GM10266 (cell line): ENCODE results near the gene ZNF530.
A peak's percentile ranks its signal among the peaks of the same experiment; 100 is the strongest.

ENCODE experiments used
- DNase-seq: peaks from one replicate; pipeline ENCODE4 v3.0.0; 2012; ENCODE audit errors: extremely low spot score
- TF ChIP-seq, protein P1 (sequence below): IDR thresholded peaks from 2 replicates; pipeline ENCODE4 v1.5.1; 2012; ENCODE audit warnings: mild to moderate bottlenecking, low read depth; ENCODE audit not compliant: control insufficient read depth, insufficient read depth; ENCODE audit errors: missing control alignments

The ZNF530 gene

GRCh38 chr19:57583104-57583520, 16.6 kb upstream of the ZNF530 start:
- no peak for DNase-seq
- TF ChIP-seq, protein P1, sequence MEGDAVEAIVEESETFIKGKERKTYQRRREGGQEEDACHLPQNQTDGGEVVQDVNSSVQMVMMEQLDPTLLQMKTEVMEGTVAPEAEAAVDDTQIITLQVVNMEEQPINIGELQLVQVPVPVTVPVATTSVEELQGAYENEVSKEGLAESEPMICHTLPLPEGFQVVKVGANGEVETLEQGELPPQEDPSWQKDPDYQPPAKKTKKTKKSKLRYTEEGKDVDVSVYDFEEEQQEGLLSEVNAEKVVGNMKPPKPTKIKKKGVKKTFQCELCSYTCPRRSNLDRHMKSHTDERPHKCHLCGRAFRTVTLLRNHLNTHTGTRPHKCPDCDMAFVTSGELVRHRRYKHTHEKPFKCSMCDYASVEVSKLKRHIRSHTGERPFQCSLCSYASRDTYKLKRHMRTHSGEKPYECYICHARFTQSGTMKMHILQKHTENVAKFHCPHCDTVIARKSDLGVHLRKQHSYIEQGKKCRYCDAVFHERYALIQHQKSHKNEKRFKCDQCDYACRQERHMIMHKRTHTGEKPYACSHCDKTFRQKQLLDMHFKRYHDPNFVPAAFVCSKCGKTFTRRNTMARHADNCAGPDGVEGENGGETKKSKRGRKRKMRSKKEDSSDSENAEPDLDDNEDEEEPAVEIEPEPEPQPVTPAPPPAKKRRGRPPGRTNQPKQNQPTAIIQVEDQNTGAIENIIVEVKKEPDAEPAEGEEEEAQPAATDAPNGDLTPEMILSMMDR = no peak

- peak; percentile 94 for DNase-seq
Measured at GRCh38 chr19:57583521-57584416, 15.9 kb upstream of the ZNF530 start, which contains the start of gene ZIK1. TSS of gene ZIK1 (plus strand) at chr19:57584145. CDS start at chr19:57584357, 212 bp downstream.

DNA sequence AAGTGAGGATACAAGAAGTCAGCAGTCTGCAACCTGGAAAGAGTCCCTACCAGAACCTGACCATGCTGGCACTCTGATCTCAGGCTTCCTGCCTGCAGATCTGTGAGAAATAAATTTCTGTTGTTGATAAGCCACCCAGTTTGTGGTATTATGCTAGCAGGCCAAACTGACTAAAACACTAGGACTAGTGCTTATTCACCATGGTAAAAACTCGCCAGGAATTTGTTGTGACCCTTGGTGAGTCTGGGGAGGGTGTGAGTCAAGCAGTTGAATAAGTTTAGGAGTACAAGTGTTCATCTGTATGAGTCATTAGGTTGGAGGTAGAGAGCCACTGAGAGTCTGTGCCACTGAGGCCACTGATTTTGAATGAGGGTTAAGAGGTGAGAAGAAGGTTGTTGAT, 12.2 kb upstream of the ZNF530 start:
- TF ChIP-seq, protein P1 = no peak
- no peak for DNase-seq

More at GRCh38 chr19:57583521-57584416, 15.9 kb upstream of the ZNF530 start, which contains the start of gene ZIK1:
- TF ChIP-seq, protein P1 = no peak

- DNase-seq = no peak
- TF ChIP-seq, protein P1 = no peak
Measured at GRCh38 chr19:57599377-57599760, 316 bp upstream of the ZNF530 start.

GRCh38 chr19:57606931-57607330, 7.2 kb downstream of the ZNF530 start:
- no peak for DNase-seq
- TF ChIP-seq, protein P1 = no peak

GRCh38 chr19:57611113-57611512, 11.4 kb downstream of the ZNF530 start:
- TF ChIP-seq, protein P1 = no peak
- DNase-seq = no peak
